Activated naive CD8-positive, alpha-beta T cell treated with anti-CD3 and anti-CD28 coated beads for 36 hours (primary cell): ENCODE results near the gene COL1A1. TPM values are rescaled to one million over a fixed set of nuclear protein-coding genes. Genes with fewer than 3 reads are reported as not detected.

Experiments
- DNase-seq: peaks from one replicate; pipeline ENCODE4 v3.0.0; 2021
- H3K27ac Mint-ChIP-seq: one replicate; pipeline ENCODE4 v1.8.0; 2022; ENCODE audit warnings: mild to moderate bottlenecking, moderate library complexity, mixed read lengths
- H3K27me3 Mint-ChIP-seq: one replicate; pipeline ENCODE4 v1.8.0; 2022; ENCODE audit warnings: mild to moderate bottlenecking, mixed read lengths
- H3K36me3 Mint-ChIP-seq: one replicate; pipeline ENCODE4 v1.8.0; 2021; ENCODE audit warnings: mild to moderate bottlenecking, mixed read lengths
- H3K4me1 Mint-ChIP-seq: one replicate; pipeline ENCODE4 v1.8.0; 2021; ENCODE audit warnings: mixed read lengths
- H3K4me3 Mint-ChIP-seq: one replicate; pipeline ENCODE4 v1.8.0; 2022; ENCODE audit warnings: mild to moderate bottlenecking, moderate library complexity, mixed read lengths
- H3K9me3 Mint-ChIP-seq: one replicate; pipeline ENCODE4 v1.8.0; 2022; ENCODE audit warnings: mixed read lengths
- total RNA-seq, 2 experiments: library from RNA; stranded (reverse); gene quantifications; one replicate each; pipeline ENCODE4 v1.2.3, GENCODE V29; 2021

Gene COL1A1
- total RNA-seq, 2 experiments from 2014 or later, result 0.72 to 0.78 TPM

DNA sequence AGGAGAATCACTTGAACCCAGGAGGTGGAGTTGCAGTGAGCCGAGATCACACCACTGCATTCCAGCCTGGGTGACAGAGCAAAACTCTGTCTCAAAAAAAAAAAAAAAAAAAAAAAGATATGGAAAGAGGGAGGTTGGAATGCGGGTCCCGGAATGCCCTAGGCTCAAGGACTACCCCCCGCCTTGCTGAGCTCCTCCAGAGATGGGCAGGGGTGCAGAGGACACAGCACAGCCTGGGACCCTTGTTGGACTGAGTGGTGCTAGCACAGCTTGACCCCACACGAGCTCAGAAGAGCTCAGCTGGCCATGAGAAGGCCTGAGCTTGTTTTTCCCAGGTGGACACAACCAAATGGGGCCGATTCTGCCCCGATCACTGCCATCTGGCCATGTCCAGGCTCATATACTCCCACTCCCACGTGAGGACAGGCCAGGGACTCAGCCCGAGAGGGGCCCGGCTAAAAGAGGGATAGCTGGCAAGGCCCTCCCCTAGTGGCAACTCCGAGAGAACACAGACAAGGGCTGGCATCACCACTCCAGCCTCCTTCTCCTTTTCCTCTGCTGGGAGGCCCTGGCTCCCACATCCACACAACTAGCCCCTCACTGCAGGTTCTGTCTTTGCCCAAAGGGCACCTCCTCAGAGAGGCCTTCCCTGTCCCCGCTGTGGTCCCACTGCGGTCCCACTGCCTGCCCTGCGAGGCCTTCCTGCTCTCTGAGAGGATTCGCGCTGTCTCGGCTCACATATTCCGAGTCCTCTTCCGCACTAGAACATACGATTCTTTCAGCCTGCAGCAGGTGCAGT lies 24.7 kb downstream of the COL1A1 start:
- Mint-ChIP-seq H3K27me3 (no peaks in the 10 kb centered on the region), H3K4me1 (peaks cover 4% of the 10 kb centered on the region), H3K27ac (no peak overlapping the region), H3K4me3 (no peak overlapping the region), H3K36me3 (no peaks in the 10 kb centered on the region), H3K9me3 (no peaks in the 10 kb centered on the region)
- no peak for DNase-seq

DNA sequence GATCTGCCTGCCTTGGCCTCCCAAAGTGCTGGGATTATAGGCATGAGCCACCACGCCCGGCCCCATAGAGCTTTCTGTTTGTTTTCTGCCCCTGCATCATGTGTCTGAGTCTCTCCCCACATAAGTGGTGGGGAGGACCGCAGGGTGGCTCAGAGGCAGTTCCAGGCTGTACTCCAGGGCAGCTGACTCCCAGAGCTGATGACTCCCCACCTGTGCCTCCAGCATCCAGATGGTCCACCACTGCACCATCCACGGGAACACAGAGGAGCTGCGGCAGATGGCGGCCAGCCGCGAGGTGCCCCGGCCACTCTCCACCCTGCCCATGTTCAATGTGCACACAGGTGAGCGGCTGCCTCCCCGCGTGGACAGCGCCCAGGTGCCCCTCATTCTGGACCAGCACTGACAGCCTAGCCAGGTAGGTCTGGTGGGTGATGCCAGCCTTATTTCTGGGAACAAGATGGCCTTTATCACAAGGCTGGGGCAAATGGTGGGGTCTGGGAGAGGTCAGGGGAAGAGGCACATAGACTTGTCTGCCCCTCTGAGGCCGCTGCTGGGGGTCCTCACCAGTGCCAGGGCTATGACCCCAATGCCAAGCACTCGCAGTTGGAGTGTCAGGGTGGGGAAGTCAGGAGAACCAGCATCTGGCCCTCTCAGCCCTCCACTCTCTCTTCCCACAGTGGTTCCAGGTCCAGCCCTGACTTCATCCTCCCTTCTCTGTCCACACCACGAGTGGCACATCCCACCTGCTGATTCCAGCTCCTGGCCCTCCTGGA lies 26.2 kb downstream of the COL1A1 start:
- no peaks in the 10 kb centered on the region for H3K36me3 Mint-ChIP-seq

DNA sequence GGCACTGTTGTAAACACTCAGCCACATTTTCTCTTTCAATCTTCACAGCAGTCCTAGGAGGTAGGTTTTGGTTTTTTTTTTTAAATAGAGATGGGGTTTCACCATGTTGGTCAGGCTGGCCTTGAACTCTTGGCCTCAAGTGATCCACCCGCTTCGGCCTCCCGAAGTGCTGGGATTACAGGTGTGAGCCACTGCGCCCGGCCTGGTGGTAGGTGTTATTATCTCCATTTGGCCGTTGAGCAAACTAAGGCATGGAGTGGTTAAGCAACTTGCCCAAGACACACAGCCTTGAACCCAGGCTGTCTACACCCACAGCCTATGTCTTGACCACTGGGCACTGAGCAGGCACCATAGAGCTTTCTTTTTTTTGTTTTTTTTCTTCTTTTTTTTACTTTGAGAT lies 27.0 kb downstream of the COL1A1 start:
- Mint-ChIP-seq H3K4me3 (no peak overlapping the region), H3K4me1 (peaks cover 4% of the 10 kb centered on the region), H3K27ac (no peak overlapping the region), H3K36me3 (no peaks in the 10 kb centered on the region), H3K27me3 (no peaks in the 10 kb centered on the region), H3K9me3 (no peaks in the 10 kb centered on the region)
- no peak for DNase-seq

More for the DNA sequence above, 26.2 kb downstream of the COL1A1 start:
- Mint-ChIP-seq H3K9me3 (no peaks in the 10 kb centered on the region), H3K4me3 (no peak overlapping the region), H3K27me3 (no peaks in the 10 kb centered on the region), H3K27ac (no peak overlapping the region), H3K4me1 (peaks cover 4% of the 10 kb centered on the region)
- DNase-seq, result no peak

DNA sequence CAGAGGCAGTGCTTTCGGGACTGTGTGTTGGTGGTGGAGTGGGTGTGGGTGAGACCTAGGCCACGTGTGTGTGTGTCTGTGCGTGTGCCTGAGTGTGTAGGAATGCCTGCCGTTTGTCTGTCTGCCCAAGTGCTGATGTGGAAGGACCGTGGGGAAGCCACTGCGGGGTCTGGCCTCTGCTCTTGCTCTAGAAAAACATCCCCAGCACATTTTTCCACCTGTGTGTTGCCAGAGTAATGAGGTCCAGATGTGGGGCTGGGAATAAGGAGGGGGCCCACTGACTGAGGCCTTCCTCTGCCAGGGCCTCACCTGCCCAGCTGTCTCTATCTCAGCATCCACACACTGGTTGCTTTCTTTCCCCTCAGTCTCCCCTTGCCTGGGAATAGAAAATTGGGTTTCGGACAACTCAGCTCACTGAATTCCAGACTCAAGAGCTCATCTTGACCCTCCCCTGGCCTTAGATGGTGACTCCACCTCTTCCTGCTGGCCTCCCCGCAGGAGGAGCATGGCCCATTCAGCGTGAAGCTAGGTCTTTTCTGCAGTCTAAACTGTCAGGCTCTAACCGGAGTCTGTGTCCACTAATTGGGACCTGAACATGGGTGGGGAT lies 28.0 kb downstream of the COL1A1 start:
- Mint-ChIP-seq H3K9me3 (no peaks in the 10 kb centered on the region), H3K36me3 (no peaks in the 10 kb centered on the region), H3K27ac (no peak overlapping the region), H3K4me1 (peaks cover 13% of the 10 kb centered on the region), H3K4me3 (no peak overlapping the region), H3K27me3 (no peaks in the 10 kb centered on the region)
- no peak for DNase-seq

DNA sequence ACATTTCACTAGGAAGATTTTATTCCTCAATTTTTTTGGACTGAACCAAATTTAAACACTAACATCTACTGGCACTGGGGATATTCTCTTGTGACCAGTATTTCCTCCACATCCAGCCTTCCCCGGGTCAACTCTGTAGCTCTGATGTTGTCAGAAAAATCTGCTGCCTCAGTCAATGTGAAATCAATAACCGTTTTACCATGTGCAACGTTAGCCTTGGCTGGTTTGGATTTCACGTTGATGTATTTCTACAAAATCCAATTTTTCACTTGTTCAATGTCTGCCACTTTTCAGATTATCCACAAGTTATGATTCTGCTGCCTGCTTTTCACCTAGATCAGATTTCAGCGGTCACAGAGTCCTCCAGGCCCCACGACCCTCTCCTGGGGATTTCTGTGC lies 28.5 kb downstream of the COL1A1 start:
- Mint-ChIP-seq H3K27me3 (no peaks in the 10 kb centered on the region), H3K4me3 (no peak overlapping the region), H3K27ac (no peak overlapping the region), H3K4me1 (peaks cover 12% of the 10 kb centered on the region), H3K9me3 (no peaks in the 10 kb centered on the region), H3K36me3 (no peaks in the 10 kb centered on the region)
- no peak for DNase-seq

DNA sequence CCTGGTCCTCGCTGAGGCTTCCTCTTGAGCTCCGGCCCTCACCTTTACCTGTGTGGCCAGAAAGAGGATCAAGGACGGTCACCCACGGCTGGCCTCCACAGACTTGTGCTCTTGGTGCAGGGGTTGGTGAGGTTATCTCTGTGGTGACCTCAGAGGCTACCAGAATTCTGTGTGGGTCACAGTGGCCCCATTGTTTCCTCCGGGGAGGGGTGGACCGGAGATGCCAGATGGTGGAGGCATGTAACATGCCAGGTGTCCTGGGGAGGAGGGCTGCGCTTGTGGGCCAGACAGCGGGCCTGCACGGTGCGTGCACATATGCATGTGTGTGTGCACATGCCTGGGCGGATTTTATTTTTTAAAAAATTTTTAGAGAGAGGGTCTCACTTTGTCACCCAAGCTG lies 29.3 kb downstream of the COL1A1 start:
- no peak for DNase-seq
- Mint-ChIP-seq H3K27ac (no peak overlapping the region), H3K27me3 (no peaks in the 10 kb centered on the region), H3K4me3 (no peak overlapping the region), H3K4me1 (peaks cover 12% of the 10 kb centered on the region), H3K9me3 (no peaks in the 10 kb centered on the region), H3K36me3 (no peaks in the 10 kb centered on the region)

DNA sequence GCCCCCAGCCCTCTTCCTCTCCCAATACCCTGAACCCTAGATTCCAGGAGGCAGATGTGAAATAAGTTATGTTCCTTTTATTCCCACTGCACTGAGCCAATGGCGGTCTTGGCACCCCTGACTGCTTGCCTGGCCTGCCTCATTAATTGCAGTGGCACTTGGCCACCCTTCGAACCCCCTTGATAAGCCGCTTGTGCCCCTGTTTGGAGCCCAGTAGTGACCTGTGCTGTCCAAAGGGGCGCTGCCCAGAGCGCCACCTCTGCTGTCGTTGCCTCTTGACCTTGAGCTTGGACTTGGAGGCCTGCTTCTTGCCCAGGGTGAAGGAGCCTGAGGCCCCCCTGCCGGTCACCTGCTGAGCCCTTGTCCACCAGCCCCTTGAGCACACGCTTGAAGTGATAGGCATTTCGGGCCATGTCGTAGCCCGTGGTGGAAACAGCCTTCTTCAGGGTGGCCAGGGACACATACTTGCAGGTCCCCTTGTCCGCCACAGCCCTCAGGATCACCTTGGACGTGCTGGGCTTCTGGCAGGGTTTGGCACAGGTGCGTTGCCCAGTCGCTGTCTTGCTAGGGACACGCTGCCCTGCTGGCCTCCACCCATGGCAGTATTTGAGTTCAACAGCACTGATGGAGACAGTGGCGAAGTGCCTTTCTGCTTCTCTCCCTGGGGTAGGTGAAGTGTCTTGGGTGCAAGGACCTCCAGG lies 29.9 kb downstream of the COL1A1 start:
- Mint-ChIP-seq H3K9me3 (no peaks in the 10 kb centered on the region), H3K36me3 (no peaks in the 10 kb centered on the region), H3K4me3 (no peak overlapping the region), H3K27me3 (no peaks in the 10 kb centered on the region), H3K4me1 (peaks cover 12% of the 10 kb centered on the region), H3K27ac (peak overlapping the region; percentile 4)
- no peak for DNase-seq

DNA sequence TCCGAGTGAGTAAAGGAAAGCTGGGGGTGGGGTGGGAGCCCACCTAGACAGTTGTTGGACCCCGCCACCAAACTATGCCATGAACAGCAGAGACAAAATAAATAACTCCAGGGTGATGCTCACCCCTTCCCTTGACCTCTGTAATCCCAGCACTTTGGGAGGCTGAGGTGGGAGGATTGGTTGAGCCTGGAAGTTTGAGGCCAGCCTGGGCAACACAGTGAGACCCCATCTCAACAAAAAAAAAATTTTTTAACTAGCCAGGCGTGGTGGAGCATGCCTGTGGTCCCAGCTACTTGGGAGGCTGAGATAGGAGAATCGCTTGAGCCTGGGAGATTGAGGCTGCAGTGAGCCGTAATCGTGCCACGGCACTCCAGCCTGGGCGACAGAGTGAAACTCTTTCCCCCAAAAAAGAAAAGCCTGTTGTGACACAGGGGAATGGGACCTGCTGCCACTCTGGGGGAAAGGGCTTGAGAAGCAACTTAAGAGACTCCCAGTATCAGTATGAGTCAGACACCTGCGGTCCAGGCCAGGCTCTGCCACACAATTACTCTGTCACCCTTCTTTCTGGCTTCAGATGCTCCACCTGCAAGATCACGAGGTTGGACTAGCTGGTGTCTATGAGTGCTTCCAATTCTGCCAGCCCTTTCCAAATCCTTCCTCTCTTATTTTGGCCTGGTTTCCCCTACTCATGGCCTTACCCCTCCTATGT lies 30.6 kb downstream of the COL1A1 start:
- Mint-ChIP-seq H3K27me3 (no peaks in the 10 kb centered on the region), H3K9me3 (no peaks in the 10 kb centered on the region), H3K4me1 (peaks cover 12% of the 10 kb centered on the region), H3K4me3 (no peak overlapping the region), H3K27ac (no peak overlapping the region), H3K36me3 (no peaks in the 10 kb centered on the region)
- no peak for DNase-seq

DNA sequence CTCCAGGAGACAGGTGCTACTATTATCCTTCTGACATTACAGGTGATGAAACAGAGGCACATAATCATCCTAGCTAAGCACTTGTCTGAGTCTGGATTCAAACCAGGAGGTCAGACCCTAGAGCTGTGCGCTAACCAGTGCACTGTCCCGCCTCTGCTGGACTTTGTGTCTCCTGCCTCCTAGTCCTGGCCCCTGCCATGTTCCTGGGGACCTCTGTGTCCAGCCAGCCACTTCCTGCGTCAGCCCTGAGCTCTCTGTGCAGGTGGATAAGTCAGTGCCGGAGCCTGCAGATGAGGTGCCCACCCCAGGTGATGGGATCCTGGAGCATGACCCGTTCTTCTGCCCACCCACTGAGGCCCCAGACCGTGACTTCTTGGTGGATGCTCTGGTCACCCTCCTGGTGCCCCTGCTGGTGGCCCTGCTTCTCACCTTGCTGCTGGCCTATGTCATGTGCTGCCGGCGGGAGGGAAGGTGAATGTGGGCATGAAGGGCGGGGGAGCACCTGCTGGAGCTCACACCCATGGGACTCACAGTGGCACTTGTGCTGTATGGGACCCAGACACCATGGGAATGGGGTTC lies 31.5 kb downstream of the COL1A1 start:
- Mint-ChIP-seq H3K9me3 (no peaks in the 10 kb centered on the region), H3K27ac (no peak overlapping the region), H3K36me3 (no peaks in the 10 kb centered on the region), H3K4me3 (no peak overlapping the region), H3K4me1 (peaks cover 12% of the 10 kb centered on the region), H3K27me3 (no peaks in the 10 kb centered on the region)
- DNase-seq, result no peak

DNA sequence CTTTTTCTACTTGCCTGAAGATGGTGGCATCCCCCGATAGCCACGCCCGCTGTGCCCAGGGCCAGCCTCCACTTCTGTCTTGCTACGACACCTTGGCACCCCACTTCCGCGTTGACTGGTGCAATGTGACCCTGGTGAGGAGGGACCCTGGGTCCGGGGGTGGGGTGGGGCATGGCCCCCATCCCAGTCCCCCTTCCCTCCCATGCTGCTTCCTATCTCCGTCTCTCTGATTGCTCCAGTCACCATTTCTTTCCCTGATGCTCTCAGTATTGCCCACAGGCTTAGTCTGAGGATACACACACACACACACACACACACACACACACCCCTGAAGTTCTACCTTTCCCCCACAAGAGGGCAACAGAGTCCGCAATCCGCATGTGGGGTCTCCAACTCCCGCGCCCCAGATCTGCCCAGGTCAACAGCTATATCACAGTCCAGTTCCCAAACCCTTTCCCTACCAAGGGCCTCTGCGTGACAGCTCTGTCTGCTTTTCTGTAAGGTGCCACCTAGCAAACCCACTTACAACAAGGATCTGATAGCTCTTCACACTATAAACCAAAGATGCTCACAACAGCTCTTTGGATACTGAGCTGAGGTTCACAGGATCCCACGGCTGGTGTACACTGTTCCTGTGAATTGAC lies 32.2 kb downstream of the COL1A1 start:
- Mint-ChIP-seq H3K4me1 (peaks cover 14% of the 10 kb centered on the region), H3K27ac (peak overlapping the region; percentile 63), H3K36me3 (no peaks in the 10 kb centered on the region), H3K4me3 (peak overlapping the region; percentile 38), H3K9me3 (no peaks in the 10 kb centered on the region), H3K27me3 (no peaks in the 10 kb centered on the region)
- DNase-seq, result peak; percentile 56

DNA sequence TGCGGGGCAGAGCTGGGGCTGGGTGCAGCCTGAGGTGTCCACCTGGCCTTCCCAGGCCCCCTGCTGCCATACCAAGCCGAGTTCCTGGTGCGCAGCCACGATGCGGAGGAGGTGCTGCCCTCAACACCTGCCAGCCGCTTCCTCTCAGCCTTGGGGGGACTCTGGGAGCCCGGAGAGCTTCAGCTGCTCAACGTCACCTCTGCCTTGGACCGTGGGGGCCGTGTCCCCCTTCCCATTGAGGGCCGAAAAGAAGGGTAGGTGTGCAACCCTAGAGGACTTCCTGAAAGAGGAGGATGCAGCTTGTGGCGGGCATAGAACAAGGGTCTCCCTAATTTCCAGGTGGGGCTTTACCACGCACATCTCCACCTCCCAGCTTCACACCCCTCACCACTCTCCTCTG lies 33.1 kb downstream of the COL1A1 start:
- peaks cover 23% of the 10 kb centered on the region for H3K4me1 Mint-ChIP-seq
- H3K27ac Mint-ChIP-seq, result no peak overlapping the region
- DNase-seq, result no peak
- peak overlapping the region; percentile 38 for H3K4me3 Mint-ChIP-seq
- no peaks in the 10 kb centered on the region for H3K9me3 Mint-ChIP-seq
- no peaks in the 10 kb centered on the region for H3K36me3 Mint-ChIP-seq
- no peaks in the 10 kb centered on the region for H3K27me3 Mint-ChIP-seq

DNA sequence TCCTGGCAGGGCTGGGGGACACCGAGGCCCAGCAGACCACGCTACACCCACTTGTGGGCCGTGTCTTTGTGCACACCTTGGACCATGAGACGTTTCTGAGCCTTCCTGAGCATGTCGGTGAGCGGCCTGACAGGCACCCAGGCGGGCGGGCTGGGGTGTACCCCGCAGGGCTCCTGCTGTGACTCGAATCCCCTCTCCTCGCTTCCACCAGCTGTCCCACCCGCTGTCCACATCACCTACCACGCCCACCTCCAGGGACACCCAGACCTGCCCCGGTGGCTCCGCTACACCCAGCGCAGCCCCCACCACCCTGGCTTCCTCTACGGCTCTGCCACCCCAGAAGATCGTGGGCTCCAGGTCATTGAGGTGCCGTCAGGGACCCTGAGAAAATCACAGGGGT lies 34.1 kb downstream of the COL1A1 start:
- H3K4me1 Mint-ChIP-seq, result peaks cover 28% of the 10 kb centered on the region
- no peak for DNase-seq
- H3K4me3 Mint-ChIP-seq, result no peak overlapping the region
- no peaks in the 10 kb centered on the region for H3K36me3 Mint-ChIP-seq
- H3K27ac Mint-ChIP-seq, result no peak overlapping the region
- peaks cover 3% of the 10 kb centered on the region for H3K9me3 Mint-ChIP-seq
- no peaks in the 10 kb centered on the region for H3K27me3 Mint-ChIP-seq

DNA sequence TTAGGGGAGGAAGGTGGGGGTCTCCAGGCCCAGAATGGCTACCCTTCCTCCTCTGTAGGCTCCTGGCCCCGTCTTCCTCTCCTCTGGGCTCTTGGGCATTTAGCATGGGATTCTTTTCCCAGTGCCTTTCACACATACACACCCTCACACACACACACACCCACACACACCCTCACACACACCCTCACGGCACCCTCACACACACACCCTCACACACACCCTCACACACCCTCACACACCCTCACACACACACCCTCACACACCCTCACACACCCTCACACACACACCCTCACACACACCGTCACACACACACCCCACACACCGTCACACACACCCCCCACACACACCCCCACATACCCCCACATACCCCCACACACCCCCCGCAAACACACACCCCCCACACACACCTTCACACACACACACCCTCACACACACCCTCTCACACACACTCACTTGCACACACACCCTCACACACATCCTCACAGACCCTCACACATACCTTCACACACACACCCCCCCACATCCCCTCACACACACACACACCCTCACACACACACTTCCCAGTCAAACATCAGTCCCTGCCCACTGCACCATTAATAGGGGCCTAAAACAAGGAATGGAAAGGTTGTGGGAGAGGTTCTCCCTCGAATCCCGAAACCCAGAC lies 34.8 kb downstream of the COL1A1 start:
- no peak for DNase-seq
- Mint-ChIP-seq H3K4me3 (no peak overlapping the region), H3K9me3 (peaks cover 4% of the 10 kb centered on the region), H3K36me3 (peaks cover 2% of the 10 kb centered on the region), H3K4me1 (peaks cover 35% of the 10 kb centered on the region), H3K27ac (no peak overlapping the region), H3K27me3 (no peaks in the 10 kb centered on the region)
